ENCODE measurements around the gene PTGIR. TPM values are rescaled to one million over a fixed set of nuclear protein-coding genes. Genes with fewer than 3 reads are reported as not detected.

Gene PTGIR
- polyA plus RNA-seq, 1 donor (not counting 4 experiments of a cell fraction or from before 2014, with no cell fraction given) = not detected

DNA sequence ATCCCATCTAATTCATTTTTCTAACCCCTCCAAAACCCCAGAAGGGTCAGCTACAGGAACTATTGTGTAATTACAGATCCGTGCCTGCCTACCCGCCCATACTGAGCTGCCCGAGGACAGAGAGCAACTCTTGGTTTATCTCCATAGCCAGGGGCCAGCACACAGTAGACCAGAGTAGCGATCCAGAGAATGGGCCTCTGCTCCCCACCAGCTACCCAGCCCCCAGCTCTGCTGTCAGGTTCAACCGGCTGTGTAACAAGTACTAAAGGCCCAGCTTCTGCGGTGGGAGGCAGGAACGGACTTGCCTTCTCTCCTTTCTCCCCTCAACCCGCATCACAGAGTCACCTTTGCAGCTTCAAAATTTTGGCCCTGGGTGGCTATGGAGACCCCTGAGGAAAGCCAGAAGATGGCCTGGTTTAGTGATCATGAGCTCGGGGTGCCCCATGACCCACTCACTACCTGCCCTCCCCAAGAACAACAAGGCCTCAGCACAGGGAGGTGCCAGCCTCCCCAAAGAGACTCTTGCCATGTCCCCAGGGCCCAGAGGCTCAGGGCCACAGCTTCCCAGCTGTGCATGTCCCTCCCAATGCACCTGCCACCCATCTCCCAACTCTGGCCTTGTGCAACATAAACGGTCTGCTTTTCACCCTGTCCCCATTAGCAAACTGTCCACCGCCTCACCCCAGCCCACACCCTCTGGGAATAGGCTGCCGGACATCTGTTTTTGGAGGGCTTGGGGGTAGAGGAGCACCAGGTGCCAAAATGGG lies 18.0 kb downstream of the PTGIR start:
- H3K27ac ChIP-seq (ENCODE audit: control insufficient read depth, insufficient read depth, low read length) = no peak overlapping the region

DNA sequence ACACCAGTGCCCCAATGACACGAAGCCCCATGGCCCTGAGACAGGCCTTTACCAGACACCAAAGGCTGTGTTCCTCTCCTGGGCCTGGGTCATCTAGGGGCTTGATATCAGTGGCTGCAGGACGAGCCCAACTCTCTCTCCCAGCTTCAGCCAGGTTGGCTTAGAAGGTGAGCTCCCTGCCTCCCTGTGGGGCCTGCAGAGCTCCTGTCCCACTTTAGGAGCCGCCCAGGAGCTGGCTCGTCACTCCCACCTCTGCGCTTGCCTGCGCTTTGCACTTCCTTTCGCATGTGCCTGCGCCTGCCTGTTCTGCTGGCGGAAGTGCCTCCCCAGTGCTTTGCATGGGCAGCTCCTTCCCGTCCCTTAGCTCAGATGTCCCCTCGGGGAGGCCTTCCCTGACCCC lies 18.9 kb downstream of the PTGIR start:
- Histone ChIP-seq H3K27ac (ENCODE audit: control insufficient read depth, insufficient read depth, low read length) (no peak overlapping the region), H3K4me2 (ENCODE audit: control insufficient read depth, extremely low read depth, insufficient read depth, low read depth, low read length) (no peak overlapping the region), H3K27me3 (ENCODE audit: control insufficient read depth, extremely low read depth, insufficient read depth, low read length) (no peaks in the 10 kb centered on the region), H4K20me1 (ENCODE audit: control insufficient read depth, extremely low read depth, insufficient read depth, low read length) (peaks cover 22% of the 10 kb centered on the region), H3K79me2 (ENCODE audit: control insufficient read depth, insufficient read depth, low read length) (peaks cover 64% of the 10 kb centered on the region), H3K4me1 (ENCODE audit: control insufficient read depth, extremely low read depth, insufficient read depth, low read length) (peaks cover 28% of the 10 kb centered on the region), H3K9me1 (ENCODE audit: control insufficient read depth, extremely low read depth, insufficient read depth, low read length) (no peaks in the 10 kb centered on the region), H3K9ac (ENCODE audit: control insufficient read depth, extremely low read depth, insufficient read depth, low read length) (peak overlapping the region; percentile 6), H3K36me3 (ENCODE audit: control insufficient read depth in 2 of 2, extremely low read depth in 1 of 2, insufficient read depth in 2 of 2, low read length in 2 of 2) (peaks cover 47 to 62% of the 10 kb centered on the region in 2 experiments), H3K9me3 (ENCODE audit: control insufficient read depth, low read depth, low read length) (no peaks in the 10 kb centered on the region), H2AFZ (ENCODE audit: control insufficient read depth, low read length) (no peak overlapping the region), H3K4me3 (ENCODE audit: control insufficient read depth in 2 of 3, extremely low read depth in 1 of 3, insufficient read depth in 2 of 3, low read depth in 1 of 3, low read length in 3 of 3) (no peak overlapping the region)
- no peak for DNase-seq (ENCODE audit: low read depth, low spot score)
- dilution Hi-C loops (cut with MboI; ENCODE audit: extremely low pct_ligation_motif_present, low sequenced_read_pairs) = no loop called here
- no peak for FAIRE-seq
- TF ChIP-seq, protein P1, sequence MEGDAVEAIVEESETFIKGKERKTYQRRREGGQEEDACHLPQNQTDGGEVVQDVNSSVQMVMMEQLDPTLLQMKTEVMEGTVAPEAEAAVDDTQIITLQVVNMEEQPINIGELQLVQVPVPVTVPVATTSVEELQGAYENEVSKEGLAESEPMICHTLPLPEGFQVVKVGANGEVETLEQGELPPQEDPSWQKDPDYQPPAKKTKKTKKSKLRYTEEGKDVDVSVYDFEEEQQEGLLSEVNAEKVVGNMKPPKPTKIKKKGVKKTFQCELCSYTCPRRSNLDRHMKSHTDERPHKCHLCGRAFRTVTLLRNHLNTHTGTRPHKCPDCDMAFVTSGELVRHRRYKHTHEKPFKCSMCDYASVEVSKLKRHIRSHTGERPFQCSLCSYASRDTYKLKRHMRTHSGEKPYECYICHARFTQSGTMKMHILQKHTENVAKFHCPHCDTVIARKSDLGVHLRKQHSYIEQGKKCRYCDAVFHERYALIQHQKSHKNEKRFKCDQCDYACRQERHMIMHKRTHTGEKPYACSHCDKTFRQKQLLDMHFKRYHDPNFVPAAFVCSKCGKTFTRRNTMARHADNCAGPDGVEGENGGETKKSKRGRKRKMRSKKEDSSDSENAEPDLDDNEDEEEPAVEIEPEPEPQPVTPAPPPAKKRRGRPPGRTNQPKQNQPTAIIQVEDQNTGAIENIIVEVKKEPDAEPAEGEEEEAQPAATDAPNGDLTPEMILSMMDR (optimal IDR thresholded peaks at IDR 0.05 in 1 of 3, IDR thresholded peaks at IDR 0.05 in 1 of 3, conservative IDR thresholded peaks at IDR 0.05 in 1 of 3; ENCODE audit: extremely low read depth in 1 of 3, insufficient read depth in 2 of 3, low read length in 3 of 3) = no peak
- TF ChIP-seq EZH2 (IDR thresholded peaks at IDR 0.05; ENCODE audit: low read length) = no peak

More for the DNA sequence above, 18.0 kb downstream of the PTGIR start:
- Histone ChIP-seq H3K9me3 (ENCODE audit: control insufficient read depth, low read depth, low read length) (no peaks in the 10 kb centered on the region), H3K27me3 (ENCODE audit: control insufficient read depth, extremely low read depth, insufficient read depth, low read length) (no peaks in the 10 kb centered on the region), H3K9me1 (ENCODE audit: control insufficient read depth, extremely low read depth, insufficient read depth, low read length) (no peaks in the 10 kb centered on the region), H3K4me3 (ENCODE audit: control insufficient read depth in 2 of 3, extremely low read depth in 1 of 3, insufficient read depth in 2 of 3, low read depth in 1 of 3, low read length in 3 of 3) (peak overlapping the region in 1 of 3 experiments; percentile 29), H3K9ac (ENCODE audit: control insufficient read depth, extremely low read depth, insufficient read depth, low read length) (no peak overlapping the region), H2AFZ (ENCODE audit: control insufficient read depth, low read length) (no peak overlapping the region), H3K4me1 (ENCODE audit: control insufficient read depth, extremely low read depth, insufficient read depth, low read length) (peaks cover 28% of the 10 kb centered on the region), H3K79me2 (ENCODE audit: control insufficient read depth, insufficient read depth, low read length) (peaks cover 57% of the 10 kb centered on the region), H3K4me2 (ENCODE audit: control insufficient read depth, extremely low read depth, insufficient read depth, low read depth, low read length) (peak overlapping the region; percentile 10), H3K36me3 (ENCODE audit: control insufficient read depth in 2 of 2, extremely low read depth in 1 of 2, insufficient read depth in 2 of 2, low read length in 2 of 2) (peaks cover 47 to 62% of the 10 kb centered on the region in 2 experiments), H4K20me1 (ENCODE audit: control insufficient read depth, extremely low read depth, insufficient read depth, low read length) (peaks cover 22% of the 10 kb centered on the region)
- DNase-seq (ENCODE audit: low read depth, low spot score) = no peak
- dilution Hi-C loops (cut with MboI; ENCODE audit: extremely low pct_ligation_motif_present, low sequenced_read_pairs) = no loop called here
- FAIRE-seq = no peak
- TF ChIP-seq EZH2 (IDR thresholded peaks at IDR 0.05; ENCODE audit: low read length) = no peak
- TF ChIP-seq, protein P1 (optimal IDR thresholded peaks at IDR 0.05 in 1 of 3, IDR thresholded peaks at IDR 0.05 in 1 of 3, conservative IDR thresholded peaks at IDR 0.05 in 1 of 3; ENCODE audit: extremely low read depth in 1 of 3, insufficient read depth in 2 of 3, low read length in 3 of 3) = no peak

Data from keratinocyte (primary cell).